ENCODE measurements around the gene LDAH.

LDAH gene

GRCh38 chr2:20657522-20658235, 165.2 kb downstream of the LDAH start:
- Histone ChIP-seq H3K9me3 (ENCODE audit: control insufficient read depth, insufficient read depth, low read length) (no peaks in the 10 kb centered on the region), H3K36me3 (ENCODE audit: insufficient read depth, low read length) (no peaks in the 10 kb centered on the region), H3K4me1 (ENCODE audit: insufficient read depth, low read length) (no peaks in the 10 kb centered on the region; the same call in 1 of the 2 replicates), H3K9ac (ENCODE audit: low read depth, low read length) (no peak overlapping the region)

GRCh38 chr2:20656561-20656960, 166.3 kb downstream of the LDAH start:
- no peak overlapping the region for H3K9ac ChIP-seq (ENCODE audit: low read depth, low read length)
- no peaks in the 10 kb centered on the region for H3K36me3 ChIP-seq (ENCODE audit: insufficient read depth, low read length)
- H3K9me3 ChIP-seq (ENCODE audit: control insufficient read depth, insufficient read depth, low read length): no peaks in the 10 kb centered on the region; the same call in 1 of the 2 replicates
- no peaks in the 10 kb centered on the region for H3K4me1 ChIP-seq (ENCODE audit: insufficient read depth, low read length)

- no peaks in the 10 kb centered on the region for H3K36me3 ChIP-seq (ENCODE audit: insufficient read depth, low read length)
- no peaks in the 10 kb centered on the region for H3K4me1 ChIP-seq (ENCODE audit: insufficient read depth, low read length)
- H3K9me3 ChIP-seq (ENCODE audit: control insufficient read depth, insufficient read depth, low read length): no peaks in the 10 kb centered on the region; the same call in 1 of the 2 replicates
- no peak overlapping the region for H3K9ac ChIP-seq (ENCODE audit: low read depth, low read length)
Observed at GRCh38 chr2:20654535-20654813, 168.4 kb downstream of the LDAH start.

GRCh38 chr2:20653695-20654534, 169.0 kb downstream of the LDAH start:
- H3K9ac ChIP-seq (ENCODE audit: low read depth, low read length): no peak overlapping the region
- no peaks in the 10 kb centered on the region for H3K4me1 ChIP-seq (ENCODE audit: insufficient read depth, low read length)
- H3K36me3 ChIP-seq (ENCODE audit: insufficient read depth, low read length): no peaks in the 10 kb centered on the region
- H3K9me3 ChIP-seq (ENCODE audit: control insufficient read depth, insufficient read depth, low read length): no peaks in the 10 kb centered on the region; the same call in 1 of the 2 replicates

- Histone ChIP-seq H3K9ac (ENCODE audit: low read depth, low read length) (no peak overlapping the region), H3K4me1 (ENCODE audit: insufficient read depth, low read length) (no peaks in the 10 kb centered on the region), H3K36me3 (ENCODE audit: insufficient read depth, low read length) (no peaks in the 10 kb centered on the region), H3K9me3 (ENCODE audit: control insufficient read depth, insufficient read depth, low read length) (no peaks in the 10 kb centered on the region; the same call in 1 of the 2 replicates)
Observed at GRCh38 chr2:20652673-20653575, 170.0 kb downstream of the LDAH start.

- Histone ChIP-seq H3K9me3 (ENCODE audit: control insufficient read depth, insufficient read depth, low read length) (no peaks in the 10 kb centered on the region; the same call in 1 of the 2 replicates), H3K9ac (ENCODE audit: low read depth, low read length) (no peak overlapping the region), H3K4me1 (ENCODE audit: insufficient read depth, low read length) (no peaks in the 10 kb centered on the region), H3K36me3 (ENCODE audit: insufficient read depth, low read length) (no peaks in the 10 kb centered on the region)
Observed at GRCh38 chr2:20652141-20652540, 170.8 kb downstream of the LDAH start.

- peak overlapping the region; percentile 86 for H3K9ac ChIP-seq (ENCODE audit: low read depth, low read length)
- H3K4me1 ChIP-seq (ENCODE audit: insufficient read depth, low read length): no peaks in the 10 kb centered on the region
- H3K9me3 ChIP-seq (ENCODE audit: control insufficient read depth, insufficient read depth, low read length): no peaks in the 10 kb centered on the region; the same call in 1 of the 2 replicates
- H3K36me3 ChIP-seq (ENCODE audit: insufficient read depth, low read length): no peaks in the 10 kb centered on the region
Observed at GRCh38 chr2:20651731-20652099, 171.2 kb downstream of the LDAH start.

- peak within 1 kb of the TSS; percentile 86 for H3K9ac ChIP-seq (ENCODE audit: low read depth, low read length)
- H3K9me3 ChIP-seq (ENCODE audit: control insufficient read depth, insufficient read depth, low read length): no peaks in the 10 kb centered on the region; the same call in 1 of the 2 replicates
- H3K36me3 ChIP-seq (ENCODE audit: insufficient read depth, low read length): no peaks in the 10 kb centered on the region
- no peaks in the 10 kb centered on the region for H3K4me1 ChIP-seq (ENCODE audit: insufficient read depth, low read length)
Observed at GRCh38 chr2:20650877-20651730, 171.8 kb downstream of the LDAH start, which contains the start of gene HS1BP3. HS1BP3 (minus strand) TSS chr2:20651098; CDS start chr2:20651063, 35 bp downstream.

- Histone ChIP-seq H3K4me1 (ENCODE audit: insufficient read depth, low read length) (no peaks in the 10 kb centered on the region), H3K9ac (ENCODE audit: low read depth, low read length) (peak overlapping the region; percentile 86), H3K9me3 (ENCODE audit: control insufficient read depth, insufficient read depth, low read length) (no peaks in the 10 kb centered on the region; the same call in 1 of the 2 replicates), H3K36me3 (ENCODE audit: insufficient read depth, low read length) (no peaks in the 10 kb centered on the region)
Observed at GRCh38 chr2:20650393-20650876, 172.5 kb downstream of the LDAH start.

- Histone ChIP-seq H3K4me1 (ENCODE audit: insufficient read depth, low read length) (no peaks in the 10 kb centered on the region), H3K36me3 (ENCODE audit: insufficient read depth, low read length) (no peaks in the 10 kb centered on the region), H3K9me3 (ENCODE audit: control insufficient read depth, insufficient read depth, low read length) (no peaks in the 10 kb centered on the region; the same call in 1 of the 2 replicates), H3K9ac (ENCODE audit: low read depth, low read length) (peak overlapping the region; percentile 86)
Observed at GRCh38 chr2:20649976-20650375, 172.9 kb downstream of the LDAH start.

GRCh38 chr2:20649576-20649975, 173.3 kb downstream of the LDAH start:
- Histone ChIP-seq H3K9ac (ENCODE audit: low read depth, low read length) (no peak overlapping the region), H3K36me3 (ENCODE audit: insufficient read depth, low read length) (no peaks in the 10 kb centered on the region), H3K4me1 (ENCODE audit: insufficient read depth, low read length) (no peaks in the 10 kb centered on the region), H3K9me3 (ENCODE audit: control insufficient read depth, insufficient read depth, low read length) (no peaks in the 10 kb centered on the region; the same call in 1 of the 2 replicates)

GRCh38 chr2:20648831-20649230, 174.1 kb downstream of the LDAH start:
- Histone ChIP-seq H3K36me3 (ENCODE audit: insufficient read depth, low read length) (no peaks in the 10 kb centered on the region), H3K4me1 (ENCODE audit: insufficient read depth, low read length) (no peaks in the 10 kb centered on the region), H3K9me3 (ENCODE audit: control insufficient read depth, insufficient read depth, low read length) (no peaks in the 10 kb centered on the region; the same call in 1 of the 2 replicates), H3K9ac (ENCODE audit: low read depth, low read length) (no peak overlapping the region)

- Histone ChIP-seq H3K4me1 (ENCODE audit: insufficient read depth, low read length) (no peaks in the 10 kb centered on the region), H3K9ac (ENCODE audit: low read depth, low read length) (no peak overlapping the region), H3K9me3 (ENCODE audit: control insufficient read depth, insufficient read depth, low read length) (no peaks in the 10 kb centered on the region; the same call in 1 of the 2 replicates), H3K36me3 (ENCODE audit: insufficient read depth, low read length) (no peaks in the 10 kb centered on the region)
Observed at GRCh38 chr2:20648206-20648605, 174.7 kb downstream of the LDAH start.
